Measurements from ENCODE around the gene IL32. TPM values are rescaled to one million over a fixed set of nuclear protein-coding genes. Genes with fewer than 3 reads are reported as not detected.

Gene IL32
- total and polyA plus RNA-seq, 7 donors: 90.5 to 749 (median 192) TPM

- peak overlapping the region; percentile 58 for H3K27ac ChIP-seq
- H3K27me3 ChIP-seq (ENCODE audit: insufficient read depth in 3 of 3, low read length in 2 of 3): no peaks in the 10 kb centered on the region
- peaks cover 9% of the 10 kb centered on the region for H3K4me1 ChIP-seq
- TF ChIP-seq CTCF (IDR thresholded peaks at IDR 0.05): no peak
- 78 to 81% (median 80%) methylated on average over 15 to 17 of the region's 17 CpGs for WGBS, 3 donors
- H3K4me3 ChIP-seq: peak overlapping the region; percentile 56
- intact Hi-C loops (cut with DNase I): no loop called here
- no peaks in the 10 kb centered on the region for H3K36me3 ChIP-seq (ENCODE audit: insufficient read depth in 1 of 2, low read depth in 1 of 2)
- peak in 1 of 2 donors; percentile 6 for DNase-seq
- H3K9me3 ChIP-seq: no peaks in the 10 kb centered on the region
- ATAC-seq: no peak
Measured at GRCh38 chr16:3085868-3086595, 20.6 kb downstream of the IL32 start.

- Histone ChIP-seq H3K4me1 (peaks cover 9% of the 10 kb centered on the region), H3K4me3 (peak overlapping the region; percentile 56), H3K9me3 (no peaks in the 10 kb centered on the region), H3K27ac (peak overlapping the region; percentile 58), H3K36me3 (ENCODE audit: insufficient read depth in 1 of 2, low read depth in 1 of 2) (no peaks in the 10 kb centered on the region), H3K27me3 (ENCODE audit: insufficient read depth in 3 of 3, low read length in 2 of 3) (no peaks in the 10 kb centered on the region)
- 57 to 67% (median 59%) methylated on average over 14 of the region's 14 CpGs for WGBS, 3 donors
- TF ChIP-seq CTCF (IDR thresholded peaks at IDR 0.05): no peak
- intact Hi-C loops (cut with DNase I): no loop called here
- DNase-seq (peak in 1 of 2 donors; percentile 52), ATAC-seq (peak in 3 of 4 donors; percentile 11 to 54 (median 36))
Measured at GRCh38 chr16:3086596-3087242, 21.3 kb downstream of the IL32 start.

GRCh38 chr16:3087243-3088235 lies 22.1 kb downstream of the IL32 start:
- H3K36me3 ChIP-seq (ENCODE audit: insufficient read depth in 1 of 2, low read depth in 1 of 2): no peaks in the 10 kb centered on the region
- H3K27me3 ChIP-seq (ENCODE audit: insufficient read depth in 3 of 3, low read length in 2 of 3): peaks cover 0 to 2% (median 0%) of the 10 kb centered on the region in 3 donors
- peak overlapping the region; percentile 56 for H3K4me3 ChIP-seq
- peak; percentile 12 for TF ChIP-seq CTCF (IDR thresholded peaks at IDR 0.05)
- ATAC-seq: peak; percentile 48 to 78 (median 63)
- DNase-seq: peak in 1 of 2 donors; percentile 72
- intact Hi-C loops (cut with DNase I): no loop called here
- 52 to 57% (median 55%) methylated on average over 18 of the region's 18 CpGs for WGBS, 3 donors
- peaks cover 9% of the 10 kb centered on the region for H3K4me1 ChIP-seq
- no peaks in the 10 kb centered on the region for H3K9me3 ChIP-seq
- H3K27ac ChIP-seq: peak overlapping the region; percentile 58

GRCh38 chr16:3088450-3088849 lies 23.0 kb downstream of the IL32 start:
- H3K27me3 ChIP-seq (ENCODE audit: insufficient read depth in 3 of 3, low read length in 2 of 3): peaks cover 0 to 5% (median 0%) of the 10 kb centered on the region in 3 donors
- no peaks in the 10 kb centered on the region for H3K9me3 ChIP-seq
- H3K27ac ChIP-seq: no peak overlapping the region
- H3K36me3 ChIP-seq (ENCODE audit: insufficient read depth in 1 of 2, low read depth in 1 of 2): no peaks in the 10 kb centered on the region
- peak in 1 of 2 donors; percentile 19 for DNase-seq
- intact Hi-C loops (cut with DNase I): no loop called here
- no peak for TF ChIP-seq CTCF (IDR thresholded peaks at IDR 0.05)
- H3K4me3 ChIP-seq: no peak overlapping the region
- peaks cover 9% of the 10 kb centered on the region for H3K4me1 ChIP-seq
- WGBS, 3 donors: 56 to 60% (median 58%) methylated on average over 7 of the region's 7 CpGs
- no peak for ATAC-seq

Data from psoas muscle (tissue), 8 donors.